Vagina (tissue), 2 donors: ENCODE measurements around the gene MAN1C1. TPM values are rescaled to one million over a fixed set of nuclear protein-coding genes. Genes with fewer than 3 reads are reported as not detected.

Source experiments
- DNase-seq, 2 donors: peaks; one replicate each; pipeline ENCODE4 v3.0.0-alpha.2; 2017; ENCODE audit errors: extremely low spot score in 2 of 2
- H3K27ac ChIP-seq: fragments of 200-600 bp; sonication (generic); one replicate; pipeline ENCODE4 v1.5.1; 2019
- H3K27me3 ChIP-seq: fragments of 200-600 bp; sonication (generic); one replicate; pipeline ENCODE4 v1.5.1; 2019
- H3K36me3 ChIP-seq, 2 donors: fragments of 200-600 bp; sonication (generic); one replicate each; pipeline ENCODE4 v1.5.1; 2017 to 2019
- H3K4me1 ChIP-seq: fragments of 200-600 bp; sonication (generic); one replicate; pipeline ENCODE4 v1.5.1; 2019
- H3K4me3 ChIP-seq, 2 donors: fragments of 200-600 bp; sonication (generic); 1 replicate in 1 of 2; 2 replicates in 1 of 2; pipeline ENCODE4 v1.5.1; 2016 to 2019
- H3K9me3 ChIP-seq: fragments of 200-600 bp; sonication (generic); one replicate; pipeline ENCODE4 v1.5.1; 2019
- CTCF ChIP-seq, 3 experiments: fragments of 450-650 bp in 2 of 3; fragments of 200-600 bp in 1 of 3; sonication (generic) in 1 of 3; IDR thresholded peaks; one replicate each; pipeline ENCODE4 v1.5.1; 2017 to 2019; ENCODE audit warnings: antibody characterized with exemption in 3 of 3, mild to moderate bottlenecking in 2 of 3, moderate library complexity in 2 of 3
- POLR2A ChIP-seq, 2 donors: fragments of 450-650 bp; IDR thresholded peaks; one replicate each; pipeline ENCODE4 v1.6.1; 2017; ENCODE audit warnings: antibody characterized with exemption in 2 of 2, mild to moderate bottlenecking in 2 of 2, moderate library complexity in 2 of 2
- POLR2AphosphoS5 ChIP-seq, 2 donors: sonication (generic); formaldehyde crosslinking; IDR thresholded peaks; one replicate each; pipeline ENCODE4 v1.9.0; 2017; ENCODE audit warnings: antibody characterized with exemption in 2 of 2, mild to moderate bottlenecking in 2 of 2, low read depth in 1 of 2; ENCODE audit not compliant: insufficient read depth in 1 of 2
- intact Hi-C: fragments of 100-400 bp; cut with DNase I; formaldehyde crosslinking; loops from one replicate; pipeline ENCODE4 v1.15.1; 2023
- total RNA-seq: library from RNA; depleted of rRNA; stranded (reverse); fragments of >200 nt; gene quantifications from one replicate; pipeline ENCODE4 v1.2.3, GENCODE V29; 2016

MAN1C1 gene
- total RNA-seq, 1 donor from 2014 or later, result 31.4 TPM

- no peak for TF ChIP-seq POLR2AphosphoS5 (IDR thresholded peaks at IDR 0.05; ENCODE audit: insufficient read depth in 1 of 2, low read depth in 1 of 2)
- no peak for TF ChIP-seq CTCF (IDR thresholded peaks at IDR 0.05)
- no peak for TF ChIP-seq POLR2A (IDR thresholded peaks at IDR 0.05)
- no peak for DNase-seq
- intact Hi-C loops, result no loop called here
These were observed 119.5 kb downstream of the MAN1C1 start for GRCh38 chr1:25735956-25736529.

GRCh38 chr1:25737130-25737529, 120.5 kb downstream of the MAN1C1 start:
- Histone ChIP-seq H3K27me3 (no peaks in the 10 kb centered on the region), H3K4me1 (peaks cover 28% of the 10 kb centered on the region), H3K27ac (no peak overlapping the region), H3K36me3 (no peaks in the 10 kb centered on the region), H3K4me3 (no peak overlapping the region), H3K9me3 (no peaks in the 10 kb centered on the region)
- intact Hi-C loops, result no loop called here
- no peak for TF ChIP-seq POLR2AphosphoS5 (IDR thresholded peaks at IDR 0.05; ENCODE audit: insufficient read depth in 1 of 2, low read depth in 1 of 2)
- no peak for TF ChIP-seq CTCF (IDR thresholded peaks at IDR 0.05)
- TF ChIP-seq POLR2A (IDR thresholded peaks at IDR 0.05), result no peak
- no peak for DNase-seq

More at GRCh38 chr1:25735956-25736529, 119.5 kb downstream of the MAN1C1 start:
- H3K9me3 ChIP-seq, result no peaks in the 10 kb centered on the region
- H3K4me1 ChIP-seq, result peaks cover 21% of the 10 kb centered on the region
- no peak overlapping the region for H3K4me3 ChIP-seq
- H3K27me3 ChIP-seq, result no peaks in the 10 kb centered on the region
- H3K27ac ChIP-seq, result no peak overlapping the region
- H3K36me3 ChIP-seq, result no peaks in the 10 kb centered on the region

GRCh38 chr1:25738499-25738898, 121.9 kb downstream of the MAN1C1 start:
- Histone ChIP-seq H3K27me3 (no peaks in the 10 kb centered on the region), H3K4me3 (no peak overlapping the region), H3K9me3 (no peaks in the 10 kb centered on the region), H3K4me1 (peaks cover 42% of the 10 kb centered on the region), H3K36me3 (no peaks in the 10 kb centered on the region), H3K27ac (no peak overlapping the region)
- DNase-seq, result no peak
- intact Hi-C loops, result no loop called here
- TF ChIP-seq POLR2AphosphoS5 (IDR thresholded peaks at IDR 0.05; ENCODE audit: insufficient read depth in 1 of 2, low read depth in 1 of 2) (no peak), POLR2A (IDR thresholded peaks at IDR 0.05) (no peak), CTCF (IDR thresholded peaks at IDR 0.05) (no peak)

GRCh38 chr1:25739341-25739740, 122.8 kb downstream of the MAN1C1 start:
- Histone ChIP-seq H3K4me1 (peaks cover 50% of the 10 kb centered on the region), H3K4me3 (no peak overlapping the region), H3K9me3 (no peaks in the 10 kb centered on the region), H3K36me3 (no peaks in the 10 kb centered on the region), H3K27me3 (no peaks in the 10 kb centered on the region), H3K27ac (no peak overlapping the region)
- TF ChIP-seq POLR2A (IDR thresholded peaks at IDR 0.05), result no peak
- no peak for TF ChIP-seq POLR2AphosphoS5 (IDR thresholded peaks at IDR 0.05; ENCODE audit: insufficient read depth in 1 of 2, low read depth in 1 of 2)
- TF ChIP-seq CTCF (IDR thresholded peaks at IDR 0.05), result no peak
- intact Hi-C loops, result no loop called here
- no peak for DNase-seq

GRCh38 chr1:25740071-25740470, 123.5 kb downstream of the MAN1C1 start:
- Histone ChIP-seq H3K4me1 (peaks cover 58% of the 10 kb centered on the region), H3K36me3 (no peaks in the 10 kb centered on the region), H3K27me3 (no peaks in the 10 kb centered on the region), H3K27ac (no peak overlapping the region), H3K4me3 (no peak overlapping the region), H3K9me3 (no peaks in the 10 kb centered on the region)
- no peak for DNase-seq
- TF ChIP-seq CTCF (IDR thresholded peaks at IDR 0.05) (no peak), POLR2A (IDR thresholded peaks at IDR 0.05) (no peak), POLR2AphosphoS5 (IDR thresholded peaks at IDR 0.05; ENCODE audit: insufficient read depth in 1 of 2, low read depth in 1 of 2) (no peak)
- intact Hi-C loops, result loop anchor here (5.0 kb wide), 1 partner anchor 123 kb away; the partner anchor contains the start of gene MAN1C1
